GM12878 (cell line): ENCODE results near the gene CARD14. TPM values are rescaled to one million over a fixed set of nuclear protein-coding genes. Genes with fewer than 3 reads are reported as not detected.

Experiments
- ATAC-seq: fragments of 200-7000 bp; cut with Tn5 transposase; 3 replicates; pipeline ENCODE4 v1.9.1; 2020; ENCODE audit warnings: mild to moderate bottlenecking, moderate library complexity
- BruUV-seq: library from RNA; stranded (reverse); fragments of 400-500 nt; replicated peaks from 2 replicates; lab custom pipeline; 2021; lab: Mats Ljungman, UMichigan
- CTCF ChIA-PET: fragments of 300-600 bp; sonication (Branson Sonifier 250); formaldehyde crosslinking; extraction: SDS; loops from one replicate; lab custom pipeline; 2021; ENCODE audit warnings: inconsistent platforms; lab: Yijun Ruan, JAX
- POLR2A ChIA-PET: fragments of 350-600 bp; formaldehyde crosslinking; extraction: SDS; loops from one replicate; lab custom pipeline; 2021; ENCODE audit warnings: inconsistent platforms; lab: Charles Lee
- RAD21 ChIA-PET: fragments of 300-600 bp; sonication (Branson Sonifier 250); formaldehyde crosslinking; loops from one replicate; lab custom pipeline; 2023; ENCODE audit warnings: antibody characterized with exemption; ENCODE audit not compliant: unreplicated experiment; lab: Charles Lee
- SMC1A ChIA-PET: fragments of 300-600 bp; sonication (Branson Sonifier 250); formaldehyde crosslinking; loops from one replicate; lab custom pipeline; 2023; ENCODE audit not compliant: unreplicated experiment, uncharacterized antibody; lab: Charles Lee
- DNase-seq: peaks from one replicate; pipeline ENCODE4 v3.0.0-alpha.2; 2011; ENCODE audit warnings: low read depth, low spot score
- FAIRE-seq: peaks from 3 replicates; lab custom pipeline; 2011; peaks lifted over from hg19 to GRCh38; lab: Jason Lieb, UNC
- H2AFZ ChIP-seq: 2 replicates; pipeline ENCODE4 v1.6.0; 2011; ENCODE audit warnings: low read depth, low read length, control low read depth; ENCODE audit not compliant: control insufficient read depth
- H3K27ac ChIP-seq: 2 replicates; pipeline ENCODE4 v1.5.1; 2011; ENCODE audit warnings: control low read depth; ENCODE audit not compliant: control insufficient read depth, insufficient read depth
- H3K27me3 ChIP-seq, 2 experiments: replicated peaks in 1 of 2; 2 replicates each; pipeline versions ENCODE4 v1.6.0 to v1.6.1; 2011; ENCODE audit warnings: low read length in 1 of 2; ENCODE audit not compliant: control insufficient read depth in 2 of 2, insufficient read depth in 2 of 2
- H3K36me3 ChIP-seq, 2 experiments: 2 replicates each; pipeline ENCODE4 v1.5.1; 2011; ENCODE audit warnings: low read length in 1 of 2; ENCODE audit not compliant: control insufficient read depth in 2 of 2, insufficient read depth in 2 of 2
- H3K4me1 ChIP-seq: 2 replicates; pipeline ENCODE4 v1.6.1; 2011; ENCODE audit warnings: mild to moderate bottlenecking, low read length, moderate library complexity, mixed read lengths; ENCODE audit not compliant: control insufficient read depth, insufficient read depth
- H3K4me2 ChIP-seq: 2 replicates; pipeline ENCODE4 v1.6.0; 2011; ENCODE audit warnings: control low read depth; ENCODE audit not compliant: control insufficient read depth, insufficient read depth
- H3K4me3 ChIP-seq: fragments of 200-600 bp; sonication (generic); 2 replicates; pipeline ENCODE4 v1.5.1; 2016
- H3K79me2 ChIP-seq: 2 replicates; pipeline ENCODE4 v1.6.0; 2011; ENCODE audit warnings: low read length; ENCODE audit not compliant: control insufficient read depth, insufficient read depth
- H3K9ac ChIP-seq: 2 replicates; pipeline ENCODE4 v1.8.0; 2011; ENCODE audit warnings: low read length, control low read depth, mixed read lengths; ENCODE audit not compliant: control insufficient read depth, insufficient read depth
- H3K9me3 ChIP-seq: replicated peaks from 3 replicates; pipeline ENCODE4 v1.5.1; 2011; ENCODE audit warnings: mild to moderate bottlenecking, low read length; ENCODE audit not compliant: control insufficient read depth, insufficient read depth
- H4K20me1 ChIP-seq: 2 replicates; pipeline ENCODE4 v1.6.0; 2011; ENCODE audit not compliant: control insufficient read depth, insufficient read depth
- CHD2 ChIP-seq: IDR thresholded peaks from 2 replicates; pipeline ENCODE4 v1.6.1; 2011; ENCODE audit warnings: low read depth, low read length, improper control_type of control experiment, borderline replicate concordance
- GABPA ChIP-seq: IDR thresholded peaks from 2 replicates; pipeline ENCODE4 v1.6.1; 2014; ENCODE audit warnings: antibody characterized with exemption, low read depth, mild to moderate bottlenecking, inconsistent platforms
- HDAC2 ChIP-seq: fragments of 200-600 bp; sonication (generic); IDR thresholded peaks from 2 replicates; pipeline ENCODE4 v1.6.1; 2017
- HDGF ChIP-seq: fragments of 450-650 bp; IDR thresholded peaks from 2 replicates; pipeline ENCODE4 v1.6.1; 2016; ENCODE audit warnings: antibody characterized with exemption
- IRF4 ChIP-seq: IDR thresholded peaks from 2 replicates; pipeline ENCODE4 v1.6.1; 2011; ENCODE audit warnings: low read depth, low read length
- MEF2A ChIP-seq: IDR thresholded peaks from 2 replicates; pipeline ENCODE4 v1.6.1; 2011; ENCODE audit warnings: low read depth, mild to moderate bottlenecking, low read length, moderate library complexity; ENCODE audit not compliant: insufficient read depth
- RCOR1 ChIP-seq: conservative IDR thresholded peaks from 2 replicates; pipeline ENCODE4 v1.6.1; 2012; ENCODE audit warnings: low read depth, low read length, improper control_type of control experiment
- SIN3A ChIP-seq: IDR thresholded peaks from 2 replicates; pipeline ENCODE4 v1.6.1; 2012; ENCODE audit warnings: low read depth, low read length, improper control_type of control experiment
- SRF ChIP-seq, 2 experiments: IDR thresholded peaks; 2 replicates each; pipeline ENCODE4 v1.6.1; 2011; ENCODE audit warnings: low read depth in 2 of 2, low read length in 2 of 2, mild to moderate bottlenecking in 1 of 2, moderate library complexity in 1 of 2
- TCF7 ChIP-seq: IDR thresholded peaks from 2 replicates; pipeline ENCODE4 v1.6.1; 2014; ENCODE audit warnings: antibody characterized with exemption, borderline replicate concordance
- YBX1 ChIP-seq: fragments of 450-650 bp; IDR thresholded peaks from 2 replicates; pipeline ENCODE4 v1.6.1; 2016; ENCODE audit warnings: antibody characterized with exemption
- ZNF24 ChIP-seq: fragments of 450-650 bp; IDR thresholded peaks from 2 replicates; pipeline ENCODE4 v1.6.1; 2017; ENCODE audit warnings: antibody characterized with exemption, mild to moderate bottlenecking
- ZNF622 ChIP-seq: fragments of 450-650 bp; IDR thresholded peaks from 2 replicates; pipeline ENCODE4 v1.6.1; 2017; ENCODE audit warnings: mild to moderate bottlenecking, inconsistent platforms
- WGBS: methylation state at CpG from one replicate; pipeline ENCODE4 v1.1.6; 2016; ENCODE audit warnings: low lambda C conversion rate; ENCODE audit not compliant: insufficient replicate concordance, insufficient coverage; ENCODE audit errors: missing lambda C conversion rate; 5-methylcytosine and 5-hydroxymethylcytosine counted together
- in situ Hi-C: fragments of 300-500 bp; cut with MboI; formaldehyde crosslinking; loops from 9 replicates; pipeline ENCODE4 v1.14.3; 2018; ENCODE audit warnings: mixed read lengths
- intact Hi-C: fragments of 100-400 bp; cut with micrococcal nuclease; formaldehyde crosslinking; loops from one replicate; pipeline ENCODE4 v1.14.2; 2022; ENCODE audit not compliant: unreplicated experiment
- polyA plus RNA-seq, 11 experiments: library from polyadenylated mRNA; depleted of rRNA in 4 of 11; unstranded in 6 of 11; stranded (reverse) in 5 of 11; fragments of >200 nt; fragmentation: Nextera tagmentation in 4 of 11; fragmentation: Illumina TruSeq in 1 of 11; extraction: Ambion mirVana in 4 of 11; extraction: Trizol in 1 of 11; gene quantifications; 1 replicate in 1 of 11; 2 replicates in 10 of 11; pipeline versions ENCODE4 v1.2.1 to v1.2.3, GENCODE V29; 2011 to 2016; ENCODE audit warnings: inconsistent platforms in 2 of 11, missing spikeins in 2 of 11, low read depth in 1 of 11
- total RNA-seq, 4 experiments: library from RNA; depleted of rRNA in 3 of 4; stranded (reverse); fragments of >200 nt in 3 of 4; fragmentation: Illumina TruSeq in 1 of 4; extraction: Trizol in 1 of 4; gene quantifications; 2 replicates each; pipeline versions ENCODE4 v1.2.1 to v1.2.3, GENCODE V29; 2013 to 2021
- TF ChIP-seq, protein P1 (sequence below): fragments of 450-650 bp; IDR thresholded peaks from 2 replicates; pipeline ENCODE4 v1.6.1; 2016; ENCODE audit warnings: mild to moderate bottlenecking
- TF ChIP-seq, protein P2 (sequence below): fragments of 450-650 bp; conservative IDR thresholded peaks from 2 replicates; pipeline ENCODE4 v1.6.1; 2017; ENCODE audit warnings: mild to moderate bottlenecking, moderate library complexity
- TF ChIP-seq, protein P3 (sequence below): fragments of 450-650 bp; IDR thresholded peaks from 2 replicates; pipeline ENCODE4 v1.6.1; 2018; ENCODE audit warnings: borderline replicate concordance, mild to moderate bottlenecking; ENCODE audit not compliant: partially characterized antibody
- TF ChIP-seq, protein P4 (sequence below): fragments of 450-650 bp; IDR thresholded peaks from 2 replicates; pipeline ENCODE4 v1.6.1; 2017; ENCODE audit warnings: mild to moderate bottlenecking
- TF ChIP-seq, protein P5 (sequence below): IDR thresholded peaks from 2 replicates; pipeline ENCODE4 v1.6.1; 2011; ENCODE audit warnings: borderline replicate concordance, low read depth, mild to moderate bottlenecking, moderate library complexity, low read length; ENCODE audit not compliant: insufficient read depth, poor library complexity, severe bottlenecking

CARD14 gene
- total and polyA plus RNA-seq, 10 of the 15 experiments (the other 5 are each of a cell fraction or from before 2014, with no cell fraction given) = 0.08 to 0.15 TPM; not detected in 8

DNA sequence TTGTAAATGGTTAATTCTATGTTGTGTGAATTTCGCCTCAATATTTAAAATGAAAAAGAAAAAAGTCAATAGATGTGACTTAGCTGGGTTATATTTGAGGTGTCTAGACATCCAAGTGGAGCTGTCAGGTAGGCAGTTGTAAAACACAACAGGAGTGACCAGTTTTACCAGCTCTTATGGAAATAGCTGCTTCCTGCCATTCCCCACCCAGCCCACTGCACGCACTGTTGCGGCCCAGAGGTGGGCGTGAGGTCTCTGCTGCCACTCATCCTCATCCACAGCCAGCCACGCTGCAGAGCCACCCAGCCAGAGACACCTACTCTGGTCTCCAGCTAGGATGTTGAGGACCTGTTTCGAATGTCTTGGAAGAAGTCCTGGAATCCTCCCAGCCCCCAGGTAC, 3.4 kb upstream of the CARD14 start:
- no peaks in the 10 kb centered on the region for H3K4me1 ChIP-seq
- no peaks in the 10 kb centered on the region for H3K27me3 ChIP-seq
- 53% methylated on average over 6 of the region's 6 CpGs for WGBS
- H4K20me1 ChIP-seq = no peaks in the 10 kb centered on the region
- in situ Hi-C loops = no loop called here
- DNase-seq (no peak), ATAC-seq (no peak), FAIRE-seq (no peak)
- no peak overlapping the region for H3K4me2 ChIP-seq
- H3K9ac ChIP-seq = no peak overlapping the region
- ChIA-PET RAD21 (no interaction called here), CTCF (no interaction called here), POLR2A (no interaction called here), SMC1A (no interaction called here)
- no peak overlapping the region for H3K27ac ChIP-seq
- H3K4me3 ChIP-seq = no peak overlapping the region
- H3K9me3 ChIP-seq = no peaks in the 10 kb centered on the region
- H3K79me2 ChIP-seq = no peaks in the 10 kb centered on the region
- no TSS peak for BruUV-seq
- no peaks in the 10 kb centered on the region for H3K36me3 ChIP-seq
- no peak overlapping the region for H2AFZ ChIP-seq
- intact Hi-C loops = no loop called here
- TF ChIP-seq HDAC2 (no peak), MEF2A (no peak), ZNF24 (no peak), IRF4 (no peak), SRF (IDR thresholded peaks at IDR 0.05; ENCODE audit: low read depth in 2 of 2, low read length in 2 of 2) (no peak), RCOR1 (no peak), CHD2 (no peak), ZNF622 (no peak), HDGF (no peak), SIN3A (no peak), YBX1 (no peak), TCF7 (no peak), GABPA (no peak)
- TF ChIP-seq, protein P1, sequence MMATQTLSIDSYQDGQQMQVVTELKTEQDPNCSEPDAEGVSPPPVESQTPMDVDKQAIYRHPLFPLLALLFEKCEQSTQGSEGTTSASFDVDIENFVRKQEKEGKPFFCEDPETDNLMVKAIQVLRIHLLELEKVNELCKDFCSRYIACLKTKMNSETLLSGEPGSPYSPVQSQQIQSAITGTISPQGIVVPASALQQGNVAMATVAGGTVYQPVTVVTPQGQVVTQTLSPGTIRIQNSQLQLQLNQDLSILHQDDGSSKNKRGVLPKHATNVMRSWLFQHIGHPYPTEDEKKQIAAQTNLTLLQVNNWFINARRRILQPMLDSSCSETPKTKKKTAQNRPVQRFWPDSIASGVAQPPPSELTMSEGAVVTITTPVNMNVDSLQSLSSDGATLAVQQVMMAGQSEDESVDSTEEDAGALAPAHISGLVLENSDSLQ = no peak
- TF ChIP-seq, protein P2, sequence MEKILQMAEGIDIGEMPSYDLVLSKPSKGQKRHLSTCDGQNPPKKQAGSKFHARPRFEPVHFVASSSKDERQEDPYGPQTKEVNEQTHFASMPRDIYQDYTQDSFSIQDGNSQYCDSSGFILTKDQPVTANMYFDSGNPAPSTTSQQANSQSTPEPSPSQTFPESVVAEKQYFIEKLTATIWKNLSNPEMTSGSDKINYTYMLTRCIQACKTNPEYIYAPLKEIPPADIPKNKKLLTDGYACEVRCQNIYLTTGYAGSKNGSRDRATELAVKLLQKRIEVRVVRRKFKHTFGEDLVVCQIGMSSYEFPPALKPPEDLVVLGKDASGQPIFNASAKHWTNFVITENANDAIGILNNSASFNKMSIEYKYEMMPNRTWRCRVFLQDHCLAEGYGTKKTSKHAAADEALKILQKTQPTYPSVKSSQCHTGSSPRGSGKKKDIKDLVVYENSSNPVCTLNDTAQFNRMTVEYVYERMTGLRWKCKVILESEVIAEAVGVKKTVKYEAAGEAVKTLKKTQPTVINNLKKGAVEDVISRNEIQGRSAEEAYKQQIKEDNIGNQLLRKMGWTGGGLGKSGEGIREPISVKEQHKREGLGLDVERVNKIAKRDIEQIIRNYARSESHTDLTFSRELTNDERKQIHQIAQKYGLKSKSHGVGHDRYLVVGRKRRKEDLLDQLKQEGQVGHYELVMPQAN = no peak
- TF ChIP-seq, protein P3, sequence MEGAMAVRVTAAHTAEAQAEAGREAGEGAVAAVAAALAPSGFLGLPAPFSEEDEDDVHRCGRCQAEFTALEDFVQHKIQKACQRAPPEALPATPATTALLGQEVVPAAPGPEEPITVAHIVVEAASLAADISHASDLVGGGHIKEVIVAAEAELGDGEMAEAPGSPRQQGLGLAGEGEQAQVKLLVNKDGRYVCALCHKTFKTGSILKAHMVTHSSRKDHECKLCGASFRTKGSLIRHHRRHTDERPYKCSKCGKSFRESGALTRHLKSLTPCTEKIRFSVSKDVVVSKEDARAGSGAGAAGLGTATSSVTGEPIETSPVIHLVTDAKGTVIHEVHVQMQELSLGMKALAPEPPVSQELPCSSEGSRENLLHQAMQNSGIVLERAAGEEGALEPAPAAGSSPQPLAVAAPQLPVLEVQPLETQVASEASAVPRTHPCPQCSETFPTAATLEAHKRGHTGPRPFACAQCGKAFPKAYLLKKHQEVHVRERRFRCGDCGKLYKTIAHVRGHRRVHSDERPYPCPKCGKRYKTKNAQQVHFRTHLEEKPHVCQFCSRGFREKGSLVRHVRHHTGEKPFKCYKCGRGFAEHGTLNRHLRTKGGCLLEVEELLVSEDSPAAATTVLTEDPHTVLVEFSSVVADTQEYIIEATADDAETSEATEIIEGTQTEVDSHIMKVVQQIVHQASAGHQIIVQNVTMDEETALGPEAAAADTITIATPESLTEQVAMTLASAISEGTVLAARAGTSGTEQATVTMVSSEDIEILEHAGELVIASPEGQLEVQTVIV = no peak
- TF ChIP-seq, protein P4, sequence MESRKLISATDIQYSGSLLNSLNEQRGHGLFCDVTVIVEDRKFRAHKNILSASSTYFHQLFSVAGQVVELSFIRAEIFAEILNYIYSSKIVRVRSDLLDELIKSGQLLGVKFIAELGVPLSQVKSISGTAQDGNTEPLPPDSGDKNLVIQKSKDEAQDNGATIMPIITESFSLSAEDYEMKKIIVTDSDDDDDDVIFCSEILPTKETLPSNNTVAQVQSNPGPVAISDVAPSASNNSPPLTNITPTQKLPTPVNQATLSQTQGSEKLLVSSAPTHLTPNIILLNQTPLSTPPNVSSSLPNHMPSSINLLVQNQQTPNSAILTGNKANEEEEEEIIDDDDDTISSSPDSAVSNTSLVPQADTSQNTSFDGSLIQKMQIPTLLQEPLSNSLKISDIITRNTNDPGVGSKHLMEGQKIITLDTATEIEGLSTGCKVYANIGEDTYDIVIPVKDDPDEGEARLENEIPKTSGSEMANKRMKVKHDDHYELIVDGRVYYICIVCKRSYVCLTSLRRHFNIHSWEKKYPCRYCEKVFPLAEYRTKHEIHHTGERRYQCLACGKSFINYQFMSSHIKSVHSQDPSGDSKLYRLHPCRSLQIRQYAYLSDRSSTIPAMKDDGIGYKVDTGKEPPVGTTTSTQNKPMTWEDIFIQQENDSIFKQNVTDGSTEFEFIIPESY = no peak
- TF ChIP-seq, protein P5, sequence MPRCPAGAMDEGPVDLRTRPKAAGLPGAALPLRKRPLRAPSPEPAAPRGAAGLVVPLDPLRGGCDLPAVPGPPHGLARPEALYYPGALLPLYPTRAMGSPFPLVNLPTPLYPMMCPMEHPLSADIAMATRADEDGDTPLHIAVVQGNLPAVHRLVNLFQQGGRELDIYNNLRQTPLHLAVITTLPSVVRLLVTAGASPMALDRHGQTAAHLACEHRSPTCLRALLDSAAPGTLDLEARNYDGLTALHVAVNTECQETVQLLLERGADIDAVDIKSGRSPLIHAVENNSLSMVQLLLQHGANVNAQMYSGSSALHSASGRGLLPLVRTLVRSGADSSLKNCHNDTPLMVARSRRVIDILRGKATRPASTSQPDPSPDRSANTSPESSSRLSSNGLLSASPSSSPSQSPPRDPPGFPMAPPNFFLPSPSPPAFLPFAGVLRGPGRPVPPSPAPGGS = no peak
